Tongue (tissue), 2 donors: ENCODE measurements around the gene THSD7A. TPM values are rescaled to one million over a fixed set of nuclear protein-coding genes. Genes with fewer than 3 reads are reported as not detected.

Experiments
- DNase-seq: peaks from one replicate; pipeline ENCODE4 v3.0.0-alpha.2; 2015
- total RNA-seq: library from RNA; depleted of rRNA; stranded (reverse); fragments of >200 nt; gene quantifications from one replicate; pipeline ENCODE4 v1.2.3, GENCODE V29; 2014

The THSD7A gene
- total RNA-seq, 1 donor from 2014 or later, result 10.6 TPM

DNA sequence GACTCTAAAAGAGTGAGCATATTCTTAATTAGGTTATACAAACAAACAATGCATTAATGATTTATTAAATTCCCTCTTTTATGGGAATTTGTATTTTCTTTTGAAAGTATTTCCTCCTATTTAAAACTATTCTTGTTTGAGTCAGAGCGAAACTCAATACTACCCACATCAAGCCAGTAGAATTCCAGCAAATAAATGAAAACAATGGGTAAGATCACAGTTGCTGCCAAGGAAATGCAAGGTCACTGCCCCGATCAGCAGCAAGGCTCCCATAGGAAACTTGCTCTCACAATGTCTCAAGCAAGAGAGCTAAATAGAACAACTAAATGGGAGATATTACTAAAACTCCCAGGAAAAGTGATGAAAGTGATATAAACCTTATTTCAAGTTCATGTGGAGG, 206.3 kb downstream of the THSD7A start:
- DNase-seq, result no peak

DNA sequence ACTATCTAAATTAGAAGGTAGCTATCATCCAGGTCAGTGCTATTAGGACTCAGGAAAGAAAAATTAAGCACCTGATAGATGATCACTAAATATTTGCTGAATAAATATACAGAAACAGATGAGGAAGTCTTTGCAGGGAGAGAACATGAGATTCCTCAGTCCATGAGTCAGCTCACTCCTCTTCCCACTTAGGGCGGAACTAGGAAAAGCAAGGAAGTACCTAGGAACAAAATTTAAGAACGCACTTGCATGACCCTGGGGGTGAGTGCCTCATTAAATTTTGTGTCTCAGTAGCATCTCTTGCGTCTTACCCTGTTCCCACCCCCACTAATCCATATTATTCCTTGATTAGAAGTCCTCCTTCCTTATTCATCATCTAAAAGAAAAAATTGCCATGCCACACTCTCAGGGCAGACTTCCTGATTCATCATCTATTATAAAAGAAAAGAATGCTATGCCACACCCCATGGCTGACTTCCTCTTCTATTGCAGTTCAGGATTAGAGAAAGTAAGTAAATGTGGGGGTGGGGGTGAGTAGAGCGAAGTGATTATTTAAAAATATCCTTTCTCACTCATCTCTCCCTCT, 208.8 kb downstream of the THSD7A start:
- DNase-seq, result no peak

DNA sequence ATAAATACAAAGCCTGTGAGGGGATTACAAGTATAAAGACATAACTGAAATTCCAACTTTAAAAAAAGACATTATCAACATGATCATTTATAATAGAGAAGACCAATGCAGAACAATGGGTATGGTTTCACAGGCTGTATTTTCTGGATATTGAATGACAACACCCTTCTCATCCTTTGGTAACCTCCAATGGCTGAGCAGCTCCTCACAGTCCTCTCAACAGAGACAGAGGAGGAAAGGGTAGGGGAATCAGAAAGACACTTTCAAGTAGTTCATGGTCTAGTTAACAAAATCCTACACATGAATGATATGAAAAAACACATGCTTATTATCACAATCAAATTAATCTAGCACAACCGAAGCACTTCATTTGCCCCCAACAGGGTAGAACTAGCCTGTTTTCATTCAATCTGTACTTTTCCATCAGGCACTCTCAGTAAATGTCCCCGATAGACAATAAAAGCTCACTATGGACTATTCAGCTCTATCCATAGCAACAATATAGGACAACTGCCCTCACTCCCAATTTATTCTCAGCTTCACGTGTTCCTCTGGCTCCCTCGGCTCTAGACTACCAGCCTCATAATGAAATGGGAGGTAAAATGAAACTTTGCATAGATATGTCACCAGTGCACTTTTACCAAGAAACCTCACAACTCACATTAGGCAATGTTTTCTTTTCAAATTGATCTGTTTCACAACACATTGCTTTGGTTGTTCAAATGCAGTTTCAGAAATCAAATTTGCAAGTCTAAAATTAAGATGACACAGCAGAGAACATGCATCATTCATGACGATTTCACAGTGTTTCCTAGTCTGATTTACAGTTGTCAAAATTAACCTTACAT, 211.4 kb downstream of the THSD7A start:
- DNase-seq, result no peak

DNA sequence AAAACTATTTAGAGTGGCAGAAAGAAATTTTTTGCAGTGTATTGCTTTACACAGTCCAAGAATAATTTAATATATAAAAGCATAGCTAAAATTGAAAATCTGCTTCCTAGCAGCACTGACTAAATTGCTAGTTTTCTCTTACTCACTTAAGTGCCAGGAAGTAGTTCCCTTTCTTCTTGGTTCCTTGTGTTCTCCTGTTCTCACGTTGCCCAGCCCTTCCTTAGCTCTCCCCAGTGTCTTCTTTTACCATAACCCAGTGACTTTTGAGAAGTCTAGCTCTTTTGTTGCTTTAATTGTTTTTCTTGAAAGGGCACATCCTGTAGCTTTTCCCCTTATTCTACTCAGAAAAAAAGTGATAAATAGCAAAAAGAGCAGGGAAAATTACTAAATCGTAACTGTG, 215.5 kb downstream of the THSD7A start:
- DNase-seq, result no peak

DNA sequence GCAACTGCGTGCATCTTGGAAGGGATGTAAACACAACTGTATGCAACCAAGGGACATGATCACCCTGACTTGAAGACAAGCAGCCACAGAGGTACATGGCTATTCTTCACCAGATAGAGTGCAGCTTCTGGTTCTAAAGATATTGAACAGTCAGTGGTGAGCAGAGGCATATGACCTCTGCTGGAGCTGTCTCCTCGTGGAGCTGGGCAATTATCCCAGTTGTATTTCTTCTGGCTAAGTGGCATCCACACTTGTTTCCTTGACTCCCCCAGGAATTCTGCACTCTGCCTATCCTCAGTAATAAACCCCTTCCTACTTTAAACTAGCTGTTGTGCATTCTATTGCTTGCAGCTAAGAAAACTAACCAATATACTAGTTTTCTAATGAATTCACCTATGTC, 216.8 kb downstream of the THSD7A start:
- no peak for DNase-seq

DNA sequence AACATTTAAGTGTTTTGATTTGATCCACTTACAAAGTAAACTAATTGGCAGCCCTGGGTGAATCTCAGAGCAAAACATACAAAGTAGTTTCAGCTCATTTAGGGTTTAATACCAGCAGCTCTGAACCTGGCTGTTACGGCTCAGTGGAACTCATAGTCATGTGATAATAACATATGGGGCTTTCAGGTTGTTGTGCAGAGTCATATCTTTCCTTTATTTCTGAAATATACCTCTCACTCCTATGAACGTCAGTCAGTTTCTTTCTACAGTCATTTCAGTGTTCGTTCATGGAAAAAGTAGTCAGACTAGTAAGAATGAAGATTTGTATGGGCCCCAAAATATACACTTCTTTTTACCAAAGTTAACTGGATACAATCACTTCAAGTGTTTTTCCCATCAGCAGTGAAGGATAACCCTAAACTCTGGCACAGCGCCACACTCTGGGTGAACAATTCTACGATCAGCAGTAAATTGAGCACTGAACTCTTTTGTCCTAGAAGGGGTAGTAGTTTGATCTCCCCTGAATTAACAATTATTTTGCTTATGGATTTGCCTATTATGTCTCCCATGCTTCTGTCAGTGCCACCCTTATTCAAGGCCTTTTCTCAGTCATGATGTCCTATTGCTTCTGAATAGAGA, 218.6 kb downstream of the THSD7A start:
- no peak for DNase-seq

DNA sequence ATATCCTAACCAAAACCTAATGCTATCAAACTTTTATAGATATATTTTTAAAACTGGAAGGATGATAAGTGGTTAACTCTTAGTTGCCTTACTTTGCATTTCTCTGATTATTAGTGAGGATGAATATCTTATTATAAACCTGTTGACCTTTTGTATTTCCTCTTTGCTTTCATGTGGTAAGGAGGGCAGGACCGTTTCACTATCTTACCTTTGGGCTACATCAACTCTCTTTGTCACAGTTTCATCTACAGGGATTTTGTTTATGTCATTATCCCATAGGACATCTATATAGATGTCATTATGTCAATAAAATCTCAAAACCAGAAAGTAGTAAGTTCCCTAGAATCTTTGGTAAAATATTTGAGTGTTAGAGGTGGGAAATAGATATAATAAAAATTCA, 219.3 kb downstream of the THSD7A start:
- no peak for DNase-seq

DNA sequence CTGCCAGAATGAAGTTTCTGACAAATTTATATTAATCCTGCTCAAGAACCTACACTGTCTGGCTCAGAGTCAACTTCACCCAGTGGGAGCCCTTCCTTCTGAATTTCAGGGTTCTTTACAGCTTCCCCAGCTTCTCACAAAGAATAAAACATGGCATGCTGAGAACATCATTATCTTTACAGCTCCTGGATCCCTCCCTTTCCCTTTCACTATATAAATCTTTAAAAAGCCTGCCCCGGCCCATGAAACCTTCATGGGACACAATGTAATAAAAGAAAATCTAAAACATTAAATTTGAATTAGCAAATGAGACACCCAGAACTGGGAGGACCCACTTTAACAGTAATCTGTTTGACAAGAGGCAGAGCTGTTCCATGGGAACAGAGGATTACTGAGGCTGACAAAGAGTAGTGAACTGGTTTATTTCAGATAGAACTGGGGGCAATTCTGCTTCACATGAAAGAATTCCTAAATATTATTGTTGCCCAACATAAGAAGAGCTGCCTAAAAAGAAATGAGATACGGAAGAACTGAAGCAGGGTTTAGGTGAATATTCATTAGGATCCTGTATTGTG, 222.8 kb downstream of the THSD7A start:
- no peak for DNase-seq

DNA sequence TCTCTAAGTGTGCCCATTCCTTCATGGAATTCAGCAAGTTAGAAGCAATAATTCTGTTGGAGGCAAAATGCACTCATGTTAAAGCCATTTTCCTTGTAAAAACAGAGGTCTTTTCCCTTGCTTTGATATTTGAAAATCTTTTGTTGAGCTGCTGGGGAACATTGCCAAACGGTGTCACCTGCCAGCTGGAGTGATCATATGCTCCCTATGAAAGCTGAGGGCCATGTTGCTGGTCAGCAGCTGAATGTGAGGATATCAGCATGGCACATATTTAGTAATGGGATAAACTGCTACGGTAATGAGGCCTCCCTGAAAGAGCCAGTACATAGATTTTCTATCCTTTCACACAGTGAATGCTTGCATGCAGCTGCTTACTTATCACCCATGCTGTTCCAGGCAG, 224.3 kb downstream of the THSD7A start:
- DNase-seq, result peak; percentile 58

DNA sequence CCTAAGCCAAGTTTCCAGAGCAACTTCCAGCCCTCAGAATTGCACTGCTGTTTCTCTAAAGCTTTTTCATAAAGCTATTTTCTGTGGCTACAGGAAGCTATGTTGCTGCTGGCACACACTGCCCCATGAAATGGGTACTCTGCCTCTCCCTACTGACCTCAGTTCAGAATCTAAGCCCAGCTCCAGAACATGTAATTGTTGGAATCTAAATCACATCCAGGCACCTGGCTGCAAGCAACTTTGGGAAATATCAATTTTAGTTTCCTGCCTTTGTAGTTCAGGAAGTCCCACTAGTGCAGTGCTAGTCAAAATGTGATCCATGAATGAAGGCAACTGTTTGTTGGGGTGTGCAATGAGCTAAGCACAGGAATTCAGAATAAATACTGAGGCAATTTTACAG, 226.2 kb downstream of the THSD7A start:
- no peak for DNase-seq

DNA sequence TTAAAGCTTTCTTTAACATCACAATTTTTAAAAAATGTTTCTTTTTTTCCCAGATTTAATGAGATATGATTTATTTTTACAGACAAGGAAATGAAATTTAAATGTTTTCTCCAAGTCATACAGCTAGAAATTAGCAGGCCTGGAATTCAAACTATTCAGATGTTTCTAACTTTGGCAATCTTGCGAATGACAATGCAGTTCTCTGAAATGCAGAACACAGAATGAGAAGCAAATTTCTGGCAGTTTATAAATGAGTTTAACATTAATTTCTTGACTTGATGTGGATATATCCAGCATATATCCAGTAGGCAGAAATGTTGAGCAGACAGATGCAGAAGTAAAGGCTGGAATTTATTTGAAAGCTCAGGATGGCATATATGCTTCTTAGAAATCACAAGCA, 227.5 kb downstream of the THSD7A start:
- no peak for DNase-seq

DNA sequence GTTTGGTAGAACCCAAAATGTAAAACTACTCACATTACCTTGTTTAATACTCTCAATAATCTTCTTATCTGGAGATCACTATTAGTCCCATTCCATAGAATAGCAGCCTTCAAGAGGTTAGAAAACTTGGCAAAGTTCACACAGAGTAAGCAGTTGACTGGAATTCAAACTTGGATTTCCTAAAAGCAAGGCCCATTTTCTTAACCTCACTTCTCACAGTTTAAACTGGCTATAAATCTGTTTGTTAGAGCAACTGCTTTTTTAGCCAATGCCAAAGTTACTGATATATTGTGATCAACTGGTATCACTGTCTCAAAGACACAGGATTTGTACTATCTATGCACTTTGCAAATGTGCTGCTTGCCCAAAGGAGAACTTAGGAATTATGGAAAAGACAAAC, 230.2 kb downstream of the THSD7A start:
- no peak for DNase-seq

DNA sequence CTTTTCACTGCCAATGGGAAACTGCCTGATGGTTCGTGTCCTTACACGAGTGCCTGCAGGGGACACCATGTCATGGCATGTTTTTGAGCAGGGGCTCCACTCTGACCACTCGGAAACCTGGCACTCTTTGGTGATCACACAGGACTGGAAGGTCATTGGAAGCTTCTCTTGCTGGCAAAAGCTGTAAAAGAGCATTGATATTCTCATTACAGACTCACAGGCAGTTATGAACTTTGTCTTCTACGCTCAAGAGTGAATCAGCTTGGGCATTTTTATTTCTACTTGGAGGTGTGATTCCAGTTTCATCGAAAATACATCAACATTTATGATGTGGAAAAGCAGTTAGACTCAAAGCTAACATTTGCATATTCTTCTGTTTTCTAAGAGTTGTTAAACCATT, 238.7 kb downstream of the THSD7A start:
- no peak for DNase-seq

DNA sequence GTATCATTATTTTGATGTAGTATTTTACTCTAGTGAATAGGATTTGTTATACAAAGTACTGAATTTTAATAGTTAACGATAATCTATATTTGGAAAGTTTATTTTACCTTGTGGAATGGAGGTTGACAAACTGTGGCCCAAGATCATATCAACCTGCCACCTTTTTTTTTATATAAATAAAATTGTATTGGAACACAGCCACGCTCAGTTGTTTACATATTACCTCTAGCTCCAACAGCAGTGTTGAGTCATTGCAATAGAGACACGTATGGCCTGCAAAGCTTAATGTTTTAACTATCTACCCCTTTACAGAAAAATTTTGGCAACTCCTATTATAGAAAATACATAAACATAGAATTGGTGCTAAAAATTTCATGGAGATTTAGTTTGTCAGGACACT, 239.3 kb downstream of the THSD7A start:
- DNase-seq, result no peak

DNA sequence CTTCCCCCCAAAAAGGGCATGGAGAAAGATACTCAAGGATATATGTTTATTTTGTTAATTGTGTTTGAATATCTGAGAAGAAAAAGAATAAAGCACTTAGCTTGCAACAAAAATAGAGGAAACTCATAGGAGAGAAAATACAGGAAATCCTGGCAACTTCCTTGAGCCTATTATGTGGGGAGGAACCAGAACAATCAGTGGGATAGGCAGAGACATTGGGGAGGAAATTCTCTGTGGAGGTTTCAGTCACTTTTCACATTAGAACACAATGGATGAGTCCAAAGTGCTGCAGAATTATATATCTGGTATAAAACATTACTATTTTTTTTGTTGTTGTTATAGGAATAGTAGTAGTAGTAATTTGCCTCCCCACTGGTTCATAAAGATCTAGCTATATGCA, 240.1 kb downstream of the THSD7A start:
- no peak for DNase-seq

DNA sequence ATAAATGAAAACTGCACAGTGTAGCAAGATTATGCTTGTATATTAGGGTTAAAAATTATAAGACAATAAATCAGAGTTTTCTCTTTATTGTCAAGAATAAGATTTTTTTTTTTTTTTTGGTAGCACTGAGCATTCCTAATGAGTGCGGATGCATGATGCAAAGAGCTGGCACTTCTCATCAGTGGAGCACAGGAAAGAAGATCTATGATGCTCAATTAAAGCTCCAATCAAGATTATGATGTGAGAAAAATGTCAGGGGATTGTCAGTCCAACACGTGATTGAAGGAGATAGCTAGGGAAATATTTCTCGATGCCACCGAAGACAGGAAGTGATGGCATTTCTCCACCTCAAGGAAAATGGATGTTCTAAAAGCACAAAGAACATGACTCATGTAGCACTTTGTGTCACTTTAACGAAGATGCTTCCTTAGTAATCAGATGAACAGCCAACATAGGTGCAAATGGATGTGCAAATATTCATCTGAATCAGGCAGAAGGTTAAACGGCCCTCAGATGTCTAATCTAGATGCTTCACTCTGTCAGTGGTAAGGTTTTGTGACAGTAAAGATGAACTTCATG, 240.9 kb downstream of the THSD7A start:
- DNase-seq, result no peak

DNA sequence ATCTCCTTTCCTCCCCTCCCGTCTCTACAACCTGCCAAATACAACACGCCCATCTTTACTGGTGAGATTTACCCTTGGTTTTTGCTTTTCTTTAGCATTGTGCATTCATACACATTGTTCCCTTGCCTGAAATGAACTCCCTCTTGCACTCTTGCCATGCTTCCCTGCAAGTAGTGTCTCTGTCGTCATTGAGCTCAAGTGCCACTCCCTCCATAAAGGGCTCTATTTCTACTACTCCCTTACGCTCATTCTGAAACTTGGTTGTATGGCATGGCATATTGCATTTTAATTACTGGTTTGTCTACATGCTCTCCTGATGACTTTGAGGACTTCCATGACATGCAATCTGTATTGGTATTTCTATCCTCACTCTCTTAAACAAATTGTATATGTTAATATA, 242.7 kb downstream of the THSD7A start:
- DNase-seq, result no peak

DNA sequence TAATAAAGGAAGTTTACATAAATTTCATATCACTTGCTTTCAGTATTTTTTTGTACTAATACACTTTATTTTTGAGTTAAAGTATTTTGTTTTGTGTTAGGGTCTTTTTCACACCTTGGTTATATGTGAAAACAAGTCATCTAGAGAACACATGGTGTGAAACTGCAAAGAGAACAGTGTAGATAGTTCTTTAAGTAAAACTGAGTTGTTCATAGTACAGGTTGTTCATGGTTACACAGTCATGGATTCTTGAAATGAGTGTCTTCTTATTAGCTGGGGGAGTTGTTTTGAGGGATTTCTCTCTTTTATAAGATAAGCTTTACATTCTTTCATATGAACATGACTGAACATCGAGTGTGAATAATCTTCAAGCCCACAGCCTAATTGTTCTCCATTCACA, 244.2 kb downstream of the THSD7A start:
- DNase-seq, result no peak

DNA sequence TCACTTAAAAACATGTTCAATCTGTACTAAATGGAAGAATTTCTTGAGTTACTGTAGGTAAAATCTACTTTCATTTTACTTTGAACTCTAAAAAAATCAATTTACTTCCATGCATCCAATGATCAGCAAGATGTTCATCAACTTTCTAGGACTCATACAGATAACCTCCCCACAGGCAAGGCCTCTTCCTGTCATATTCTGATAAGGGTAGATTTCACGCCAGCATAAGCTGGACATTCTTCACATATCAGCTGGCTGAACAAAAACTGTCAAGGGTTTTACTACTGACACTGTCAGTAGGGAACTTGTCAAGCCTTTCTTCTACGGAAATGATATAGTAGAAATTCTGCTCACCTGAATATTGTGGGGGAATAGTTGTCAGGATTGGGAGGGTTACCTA, 244.9 kb downstream of the THSD7A start:
- no peak for DNase-seq

DNA sequence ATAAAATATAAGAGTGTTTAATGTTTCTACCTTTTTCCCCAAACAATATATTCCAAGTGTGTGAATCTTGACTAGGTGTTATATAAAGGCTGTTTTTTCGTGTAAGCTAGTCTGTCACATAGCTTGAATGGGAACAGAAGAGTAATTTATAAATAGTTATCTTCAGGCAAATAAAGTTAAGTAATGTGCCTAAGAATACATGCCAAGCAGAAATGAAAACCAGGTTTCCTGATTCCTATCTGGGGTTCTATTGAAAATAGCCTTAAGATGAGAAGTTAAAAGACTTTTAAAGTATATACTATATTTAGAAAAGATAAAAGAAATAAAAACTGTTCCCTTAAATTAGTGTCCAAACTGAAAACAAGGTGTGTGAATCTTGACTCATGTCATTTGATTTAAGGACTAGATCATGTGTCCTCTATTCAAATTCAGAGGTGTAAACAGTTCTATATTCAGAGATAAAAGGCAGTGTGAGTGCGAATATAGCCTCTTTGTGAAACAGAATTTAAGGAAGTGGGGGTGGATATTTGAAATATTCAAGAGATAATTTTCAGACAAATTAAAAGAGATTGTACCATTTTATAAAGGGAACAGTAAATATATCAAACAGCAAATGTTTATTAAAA, 247.5 kb downstream of the THSD7A start:
- no peak for DNase-seq

DNA sequence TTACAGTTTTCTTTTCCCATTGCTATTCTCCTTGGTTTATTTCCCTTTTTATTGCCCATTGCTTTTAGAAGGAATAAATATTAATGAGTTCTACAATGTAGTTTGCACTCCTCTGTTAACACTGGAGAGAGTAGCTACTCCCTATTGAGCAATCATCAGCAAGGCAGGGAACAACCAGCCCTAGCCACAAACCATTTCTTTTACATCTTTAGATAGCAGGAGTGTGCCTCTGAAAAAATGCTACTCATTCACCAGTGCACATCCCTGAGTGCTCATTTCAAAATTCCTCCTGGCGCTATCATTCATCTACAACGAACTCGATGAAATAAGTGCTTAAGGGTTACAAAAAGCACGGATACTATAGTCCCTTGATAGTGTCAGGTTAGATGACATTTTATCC, 252.9 kb downstream of the THSD7A start:
- DNase-seq, result no peak

DNA sequence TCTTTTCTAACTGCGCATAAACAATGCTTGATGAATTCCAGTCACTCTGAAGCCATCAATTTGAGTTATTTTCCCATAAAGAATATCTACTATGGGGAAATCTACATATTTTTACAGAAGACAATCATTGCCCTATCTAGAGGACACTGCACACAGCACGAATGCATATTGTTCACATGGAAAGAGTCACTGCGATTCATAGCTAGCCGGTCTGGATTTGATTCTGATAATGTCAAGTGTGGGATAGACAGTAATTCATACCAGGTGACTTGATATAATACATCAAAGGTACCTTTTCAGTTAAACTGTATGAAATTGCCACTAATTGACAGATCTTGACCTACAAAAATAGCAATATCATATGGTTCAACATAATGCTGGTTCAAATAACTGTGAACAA, 255.7 kb downstream of the THSD7A start:
- DNase-seq, result no peak
